HG02840 (cell line): ENCODE measurements around the gene NEUROD2.

Source experiments
- ATAC-seq: cut with Tn5 transposase; IDR thresholded peaks from one replicate; pipeline ENCODE4 v1.9.1; 2021; ENCODE audit warnings: mild to moderate bottlenecking, moderate library complexity, moderate number of reproducible peaks; ENCODE audit not compliant: unreplicated experiment, low FRiP score

The NEUROD2 gene

DNA sequence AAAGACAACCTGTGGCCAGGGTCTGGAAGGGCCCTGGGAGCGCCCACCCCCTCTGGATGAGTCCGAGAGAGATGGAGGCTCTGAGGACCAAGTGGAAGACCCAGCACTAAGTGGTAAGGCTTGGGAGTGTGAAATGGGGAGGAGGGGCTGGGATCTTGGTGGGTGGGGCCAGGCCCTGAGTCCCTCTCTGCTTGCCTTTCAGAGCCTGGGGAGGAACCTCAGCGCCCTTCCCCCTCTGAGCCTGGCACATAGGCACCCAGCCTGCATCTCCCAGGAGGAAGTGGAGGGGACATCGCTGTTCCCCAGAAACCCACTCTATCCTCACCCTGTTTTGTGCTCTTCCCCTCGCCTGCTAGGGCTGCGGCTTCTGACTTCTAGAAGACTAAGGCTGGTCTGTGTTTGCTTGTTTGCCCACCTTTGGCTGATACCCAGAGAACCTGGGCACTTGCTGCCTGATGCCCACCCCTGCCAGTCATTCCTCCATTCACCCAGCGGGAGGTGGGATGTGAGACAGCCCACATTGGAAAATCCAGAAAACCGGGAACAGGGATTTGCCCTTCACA is 28.0 kb upstream of the NEUROD2 start:
- no peak for ATAC-seq

DNA sequence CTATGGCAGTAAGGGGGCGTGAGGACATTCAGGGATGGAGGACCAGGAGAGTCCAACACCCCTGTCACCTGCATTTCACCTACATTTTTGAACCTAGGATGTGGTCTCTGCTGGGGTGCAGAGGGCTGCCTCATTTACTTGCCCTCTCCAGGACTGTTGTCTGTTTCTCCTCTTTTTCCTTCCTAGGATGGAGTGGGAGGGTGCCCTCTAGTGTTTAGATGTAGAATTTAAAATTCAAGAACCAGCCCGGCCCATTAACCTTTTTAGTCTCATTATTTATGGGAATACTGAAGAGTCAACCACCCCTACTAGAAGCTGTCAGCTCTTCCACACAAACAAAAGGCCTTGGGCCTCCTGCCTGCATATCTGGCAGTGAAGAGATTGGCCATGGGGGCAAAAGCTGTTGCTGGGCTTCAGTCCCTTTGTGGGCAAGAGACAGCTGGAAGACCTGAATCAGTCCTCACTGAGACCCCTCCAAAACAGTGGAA is 26.7 kb upstream of the NEUROD2 start:
- ATAC-seq, result no peak

GRCh38 chr17:39633570-39634183 is 26.0 kb upstream of the NEUROD2 start:
- no peak for ATAC-seq

DNA sequence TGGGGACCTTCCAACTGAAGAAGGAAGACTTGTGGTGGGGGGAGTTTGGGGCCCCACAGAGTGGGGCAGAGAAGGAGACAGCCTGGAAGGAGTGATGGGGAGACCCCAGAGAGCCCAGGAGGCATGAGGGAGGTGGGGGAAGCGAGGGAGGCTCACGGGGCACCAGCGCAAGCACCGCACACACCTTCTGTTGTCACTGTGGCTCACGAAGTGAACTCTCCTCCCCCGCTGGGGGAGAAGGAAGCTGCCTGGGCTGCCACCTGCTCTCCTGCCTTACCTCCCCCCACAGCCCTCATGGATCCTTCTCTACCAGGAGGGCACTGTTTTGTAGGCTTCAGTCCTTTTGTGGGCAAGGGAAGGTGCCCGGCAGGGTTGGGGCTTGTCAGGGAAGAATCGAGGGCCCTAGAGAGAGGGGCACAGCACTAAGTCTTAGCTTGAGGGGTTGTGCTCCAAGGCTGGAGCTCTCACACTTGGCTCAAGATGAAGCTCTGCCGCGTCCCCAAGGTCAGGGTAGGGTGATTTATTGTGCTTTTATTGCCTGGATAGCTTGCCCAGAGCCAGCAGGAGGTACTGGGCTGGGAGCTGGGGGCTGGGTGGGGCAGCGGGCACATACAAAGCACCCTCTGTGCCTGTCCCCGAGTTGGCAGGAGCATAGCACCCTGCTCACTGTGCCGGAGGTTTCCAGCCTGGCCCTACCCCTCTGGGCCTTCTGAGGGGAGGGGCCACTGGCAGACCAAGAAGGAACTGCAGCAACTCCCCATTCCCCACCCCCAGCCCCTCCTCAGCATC is 24.6 kb upstream of the NEUROD2 start:
- ATAC-seq, result no peak

DNA sequence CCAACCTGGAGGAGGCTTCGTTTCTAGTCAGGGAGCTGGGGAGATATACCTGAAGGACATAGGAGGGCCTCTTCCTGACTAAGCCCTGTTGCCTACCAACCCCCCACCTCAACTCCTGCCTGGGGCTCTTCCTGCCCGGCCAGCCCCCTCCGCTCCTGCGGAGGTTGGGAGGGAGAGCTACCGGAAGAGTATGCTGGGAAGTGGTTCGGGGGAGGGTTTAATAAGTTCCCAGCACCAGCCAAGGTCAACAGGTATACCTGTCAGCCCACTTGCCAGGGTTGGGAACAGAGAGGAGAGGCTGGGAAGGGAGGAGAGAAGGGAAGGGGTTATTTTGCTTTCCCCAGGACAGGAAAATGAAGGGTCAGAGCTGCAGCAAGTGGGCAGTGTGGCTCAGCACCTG is 23.7 kb upstream of the NEUROD2 start:
- no peak for ATAC-seq

DNA sequence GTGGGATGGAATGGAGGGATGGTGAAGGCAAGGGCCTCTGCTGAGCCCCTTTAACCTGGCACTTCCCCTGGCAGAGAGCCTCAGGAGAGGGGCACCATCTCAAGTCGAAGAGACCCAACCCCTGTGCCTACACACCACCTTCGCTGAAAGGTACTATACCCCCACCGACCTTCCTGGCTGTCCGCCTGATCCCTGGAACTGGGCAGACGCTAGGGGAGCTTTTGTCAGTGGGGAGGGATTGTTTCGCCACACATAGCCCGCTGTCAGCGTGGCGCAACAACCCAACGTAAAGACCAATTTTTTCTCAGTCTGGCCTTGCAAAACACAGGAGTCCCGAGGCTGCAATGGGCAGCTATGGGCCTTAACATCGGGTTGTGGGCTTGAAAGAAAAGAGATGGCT is 22.2 kb upstream of the NEUROD2 start:
- no peak for ATAC-seq

DNA sequence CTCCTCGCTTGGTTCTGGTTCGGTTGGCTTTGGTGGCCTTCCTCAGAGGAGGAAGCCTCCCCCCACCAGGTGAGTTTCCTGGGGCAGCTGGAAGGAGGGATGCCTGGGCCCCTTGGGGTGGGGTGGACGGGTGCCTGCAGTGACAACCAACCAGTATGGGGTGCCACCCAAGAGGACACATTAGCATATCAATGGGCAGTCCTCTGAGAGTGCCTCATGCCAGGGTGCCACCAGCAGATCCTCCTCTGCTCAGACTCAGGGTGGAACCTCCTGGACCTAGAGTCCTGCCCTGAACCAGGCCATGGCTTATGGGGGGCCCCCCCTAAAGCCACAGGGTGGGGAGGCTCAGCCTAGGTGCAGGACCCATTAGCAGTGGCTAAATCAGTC is 21.8 kb upstream of the NEUROD2 start:
- no peak for ATAC-seq

- ATAC-seq, result no peak
These were observed 21.2 kb upstream of the NEUROD2 start for GRCh38 chr17:39628655-39629493.

DNA sequence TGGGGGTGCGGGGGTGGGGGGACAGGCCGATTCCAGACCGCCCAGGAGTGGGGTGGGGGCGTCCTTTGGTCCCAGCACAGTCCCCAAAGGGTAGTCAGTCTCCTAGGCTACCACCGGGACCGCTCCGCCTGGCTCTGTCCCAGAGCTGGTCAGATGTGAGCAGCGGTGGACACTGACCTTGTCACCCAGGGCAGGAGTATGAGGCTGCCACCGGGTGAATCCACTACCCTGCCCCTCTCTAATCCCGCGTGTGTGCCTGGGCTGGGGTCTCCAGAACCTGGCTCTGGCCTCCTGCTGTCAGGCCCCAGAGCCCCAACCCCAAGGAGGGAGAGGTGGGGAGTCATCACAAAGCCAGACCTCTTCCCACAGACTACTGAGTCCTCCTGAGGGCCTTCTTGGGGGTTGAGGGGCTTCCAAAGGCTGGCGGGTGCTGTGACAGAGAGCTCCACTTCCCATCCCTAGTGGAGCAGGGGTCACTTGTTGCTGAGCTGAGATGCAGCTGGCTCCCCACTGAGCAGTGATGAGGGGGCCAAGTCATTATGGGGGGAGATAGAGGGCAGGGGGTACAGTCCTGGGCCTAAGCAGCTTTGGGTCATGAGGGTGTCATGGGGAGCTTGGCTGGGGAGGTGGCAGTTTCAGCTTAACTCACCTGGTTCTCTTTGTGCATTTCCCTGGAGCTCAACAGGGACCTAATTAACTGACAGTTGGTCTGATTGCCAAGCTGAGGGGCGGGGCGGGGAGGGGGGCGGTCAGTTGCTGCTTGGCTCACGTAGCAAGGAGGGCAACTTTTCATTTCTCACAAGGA is 20.2 kb upstream of the NEUROD2 start:
- no peak for ATAC-seq

- no peak for ATAC-seq
These were observed 19.5 kb upstream of the NEUROD2 start for GRCh38 chr17:39627047-39627711.

DNA sequence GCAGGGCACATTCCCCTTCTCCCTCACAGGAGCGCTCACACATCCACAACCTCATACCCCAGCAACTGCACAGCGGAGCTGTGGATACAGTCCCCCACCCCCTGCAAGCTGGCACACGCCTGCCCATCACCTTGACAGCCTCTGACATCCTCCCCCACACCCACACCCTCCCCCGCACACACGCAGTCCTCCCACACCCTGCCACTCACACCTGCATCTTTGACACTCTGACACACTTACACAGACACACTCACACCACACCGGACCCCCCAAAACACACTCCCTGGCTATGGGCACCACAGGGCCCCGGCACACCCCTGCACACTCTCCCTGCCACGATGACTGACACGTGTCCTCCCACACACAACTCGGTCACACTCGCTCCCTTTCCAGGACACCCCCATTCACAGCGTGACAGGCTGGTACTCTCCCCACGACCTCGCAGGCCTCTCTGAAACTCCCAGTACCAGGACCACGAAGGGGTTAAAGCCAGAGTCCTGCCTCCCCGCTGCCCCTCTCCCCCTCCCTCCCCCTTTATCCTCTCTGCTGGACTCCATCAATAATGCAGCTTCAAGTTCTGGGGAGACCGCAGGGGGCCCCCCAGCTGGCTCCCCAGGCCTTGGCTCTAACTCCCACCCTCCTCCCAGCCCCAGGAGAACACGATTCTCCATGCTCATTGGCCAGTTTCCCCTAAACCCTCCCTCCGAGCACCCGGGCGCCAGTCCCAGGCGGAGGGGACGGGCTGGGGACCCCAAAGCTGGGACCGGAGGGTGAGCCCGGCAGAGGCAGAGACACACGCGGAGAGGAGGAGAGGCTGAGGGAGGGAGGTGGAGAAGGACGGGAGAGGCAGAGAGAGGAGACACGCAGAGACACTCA is 18.7 kb upstream of the NEUROD2 start, which contains the start of gene PPP1R1B:
Gene PPP1R1B, plus strand, starts transcription at position 782 of the 876 bp plus-strand sequence. CDS start 441 bp downstream, outside the sequence.
- no peak for ATAC-seq

DNA sequence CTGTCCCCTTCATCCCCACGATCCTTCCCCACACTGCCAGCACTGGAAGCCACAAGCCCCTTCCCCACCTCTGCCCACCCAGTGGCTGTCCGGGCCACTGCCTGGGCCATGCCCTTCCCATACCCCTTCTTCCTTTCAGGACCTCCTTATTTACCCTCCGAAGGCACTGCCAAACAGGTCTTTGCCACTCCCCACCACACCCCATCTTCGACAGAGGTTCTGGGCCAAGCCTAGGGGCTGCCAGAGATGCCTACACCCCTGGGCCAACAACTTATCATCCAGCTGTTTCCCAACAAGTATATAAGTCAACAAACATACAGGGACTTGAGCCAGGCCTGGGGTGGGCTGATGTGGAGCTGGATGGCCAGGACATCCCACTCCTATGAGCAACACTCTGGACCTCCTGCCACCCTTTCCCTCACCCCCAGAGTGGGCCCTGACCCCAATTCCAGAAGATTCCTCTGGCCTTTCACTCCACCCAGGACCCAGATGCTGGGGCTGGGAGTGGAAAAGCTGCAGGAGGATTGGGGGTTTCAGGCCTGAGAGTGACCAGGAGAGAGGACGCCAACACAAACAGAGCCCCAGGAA is 17.6 kb upstream of the NEUROD2 start:
- no peak for ATAC-seq

DNA sequence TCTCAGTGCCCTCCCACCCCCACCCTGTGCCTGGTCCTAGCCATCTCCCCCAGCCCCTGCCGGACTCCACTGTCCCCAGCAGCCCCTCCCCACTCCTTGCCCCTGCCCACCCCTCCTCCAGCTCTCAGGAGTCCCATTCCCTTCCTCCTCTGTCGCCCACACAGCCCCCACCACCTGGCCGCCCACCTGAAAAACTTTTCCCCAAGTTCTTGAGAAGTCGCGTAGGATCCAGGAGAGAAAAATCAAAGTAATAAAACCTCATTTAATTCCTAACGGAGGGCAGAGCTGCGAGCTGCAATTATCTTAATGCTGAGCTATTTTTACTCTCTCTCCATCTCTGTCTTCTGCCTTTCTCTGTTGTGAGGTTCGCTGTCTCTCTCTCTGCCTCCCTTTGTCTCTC is 16.6 kb upstream of the NEUROD2 start:
- ATAC-seq, result no peak

- no peak for ATAC-seq
These were observed 15.7 kb upstream of the NEUROD2 start for GRCh38 chr17:39623356-39623950.

DNA sequence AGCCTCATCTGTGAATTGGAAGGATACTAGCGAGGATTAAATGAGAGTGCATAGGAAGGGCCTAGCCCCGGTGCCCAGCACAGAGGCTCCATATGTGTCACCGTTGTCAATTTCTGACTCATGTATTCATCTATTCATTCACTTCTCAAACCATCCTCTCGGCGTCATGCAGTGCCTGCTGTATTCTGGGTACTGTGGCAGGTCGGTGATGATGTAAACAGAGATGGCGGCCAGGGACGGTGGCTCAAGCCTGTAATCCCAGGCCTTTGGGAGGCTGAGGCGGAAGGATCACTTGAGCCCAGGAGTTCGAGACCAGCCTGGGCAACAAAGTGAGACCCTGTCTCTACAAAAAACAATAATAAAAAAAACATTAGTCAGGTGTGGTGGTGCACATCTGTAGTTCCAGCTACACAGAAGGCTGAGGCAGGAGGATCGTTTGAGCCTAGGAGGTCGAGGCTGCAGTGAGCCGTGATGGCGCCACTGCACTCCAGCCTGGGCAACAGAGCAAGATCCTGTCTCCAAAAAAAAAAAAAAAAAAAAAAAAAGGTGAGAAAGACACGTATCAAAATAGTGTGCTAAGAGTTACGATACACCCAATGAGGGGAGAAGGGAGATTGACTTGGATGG is 14.8 kb upstream of the NEUROD2 start:
- no peak for ATAC-seq

- ATAC-seq, result no peak
These were observed 14.0 kb upstream of the NEUROD2 start for GRCh38 chr17:39621523-39622379.
